Measurements from ENCODE around the gene KCNAB1.

Gene KCNAB1

GRCh38 chr3:156582532-156583183, 462.3 kb downstream of the KCNAB1 start:
- DNase-seq: peak in 1 of 5 donors; percentile 4

- no peak for DNase-seq
Observed at GRCh38 chr3:156583469-156583868, 463.1 kb downstream of the KCNAB1 start.

DNA sequence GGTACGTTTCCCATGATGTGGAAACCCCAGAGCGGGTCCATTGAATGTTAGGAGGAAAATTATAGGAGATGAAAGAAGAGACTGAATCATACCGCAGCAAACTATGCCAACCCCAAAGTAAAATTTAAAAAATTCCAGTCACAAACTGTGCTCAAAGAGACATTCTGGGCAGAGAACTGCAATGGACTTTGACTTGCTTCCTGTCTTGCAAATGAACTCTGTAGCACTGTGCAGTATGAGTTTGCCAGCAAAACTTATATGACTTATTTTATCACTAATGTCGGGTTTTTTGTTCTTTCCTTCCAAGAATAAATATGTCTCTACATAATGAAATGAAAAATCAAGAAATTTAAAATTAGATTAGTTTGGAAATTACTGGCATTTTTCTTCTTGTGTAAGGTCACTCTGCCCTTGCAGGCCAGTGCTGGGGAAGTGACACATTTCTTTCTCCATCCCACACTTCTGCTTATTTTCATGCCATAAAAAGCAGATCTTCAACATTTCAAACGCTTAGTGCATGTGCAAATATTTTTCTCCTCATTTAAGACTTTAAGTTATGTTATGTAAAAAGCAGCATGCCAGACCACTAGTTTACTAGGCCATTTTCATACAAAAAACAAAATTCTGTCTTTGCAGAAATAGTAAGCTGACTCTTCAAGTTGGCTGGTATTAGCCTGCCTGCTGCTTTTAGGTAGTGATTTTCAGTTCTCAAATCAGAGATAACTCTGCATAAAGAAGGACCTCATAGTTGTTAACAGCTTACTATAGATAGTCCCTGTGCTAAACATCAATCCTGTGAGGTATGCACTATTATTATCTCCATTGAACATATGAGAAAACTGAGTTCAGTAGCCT, 466.8 kb downstream of the KCNAB1 start:
- DNase-seq: no peak

DNA sequence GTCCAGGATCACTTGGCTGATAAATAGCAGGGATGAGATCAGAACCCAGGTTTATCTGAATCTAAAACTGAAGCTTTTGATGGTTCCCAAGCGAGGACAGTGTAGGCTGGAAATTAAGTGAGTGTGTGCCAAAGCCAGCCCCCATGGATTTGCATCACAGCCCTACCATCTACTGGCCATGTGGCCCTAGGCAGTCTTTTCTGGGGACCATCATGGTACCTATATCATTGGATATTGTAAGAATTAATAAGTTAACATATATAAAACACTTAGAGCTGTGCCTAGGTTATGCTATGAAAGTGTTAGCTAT, 467.3 kb downstream of the KCNAB1 start:
- DNase-seq: no peak
